D721Med (cell line): ENCODE data around the gene EYS.

Source experiments
- DNase-seq: peaks from one replicate; pipeline ENCODE4 v3.0.0; 2011; ENCODE audit warnings: low spot score; ENCODE audit not compliant: insufficient read length
- FAIRE-seq: peaks from 2 replicates; lab custom pipeline; 2011; peaks lifted over from hg19 to GRCh38; lab: Jason Lieb, UNC
- CTCF ChIP-seq: IDR thresholded peaks from 2 replicates; pipeline ENCODE4 v1.5.1; 2012; ENCODE audit warnings: mild to moderate bottlenecking, control low read depth; ENCODE audit not compliant: insufficient read depth; ENCODE audit errors: missing control alignments

EYS gene

GRCh38 chr6:63714091-63714490, 1992.9 kb downstream of the EYS start:
- DNase-seq (no peak), FAIRE-seq (no peak)
- TF ChIP-seq CTCF, result no peak

- DNase-seq (no peak), FAIRE-seq (no peak)
- TF ChIP-seq CTCF, result no peak
Measured at GRCh38 chr6:63713332-63713731, 1993.7 kb downstream of the EYS start.

GRCh38 chr6:63709148-63709547, 1997.9 kb downstream of the EYS start:
- DNase-seq (no peak), FAIRE-seq (no peak)
- no peak for TF ChIP-seq CTCF

- no peak for TF ChIP-seq CTCF
- FAIRE-seq (no peak), DNase-seq (no peak)
Measured at GRCh38 chr6:63708631-63709030, 1998.4 kb downstream of the EYS start.

GRCh38 chr6:63706630-63707029, 2000.4 kb downstream of the EYS start:
- FAIRE-seq, result no peak
- TF ChIP-seq CTCF, result no peak
- DNase-seq, result no peak

GRCh38 chr6:63705707-63706106, 2001.3 kb downstream of the EYS start:
- DNase-seq, result no peak
- no peak for TF ChIP-seq CTCF
- no peak for FAIRE-seq

GRCh38 chr6:63690221-63690620, 2016.8 kb downstream of the EYS start:
- no peak for TF ChIP-seq CTCF
- no peak for DNase-seq
- no peak for FAIRE-seq
